ENCODE measurements around the gene EGFL8. TPM values are rescaled to one million over a fixed set of nuclear protein-coding genes. Genes with fewer than 3 reads are reported as not detected.
"Not testable (repeated sequence)": the region's sequence is repeated elsewhere in the genome, so short reads cannot be mapped to it uniquely, and the experiment has no call there.

The EGFL8 gene
- total and polyA plus RNA-seq, 2 donors (not counting 3 experiments of a cell fraction or from before 2014, with no cell fraction given) = 9.0 to 12.6 TPM

- Histone ChIP-seq H3K9me1 (replicated peaks; ENCODE audit: control insufficient read depth, extremely low read depth, insufficient read depth, low read length) (no peaks in the 10 kb centered on the region), H4K20me1 (replicated peaks; ENCODE audit: control insufficient read depth, extremely low read depth, insufficient read depth, low read length) (no peaks in the 10 kb centered on the region), H3K4me3 (replicated peaks in 1 of 3; ENCODE audit: insufficient read depth in 1 of 3, low read depth in 1 of 3, low read length in 3 of 3) (peak within 1 kb of the TSS in 2 of 3 experiments; percentile 15 to 17), H3K9me3 (replicated peaks; ENCODE audit: control insufficient read depth, insufficient read depth, low read length) (no peaks in the 10 kb centered on the region), H3K4me1 (ENCODE audit: control insufficient read depth, extremely low read depth, insufficient read depth, low read length) (peaks cover 50% of the 10 kb centered on the region), H3K4me2 (ENCODE audit: insufficient read depth, low read length) (peak within 1 kb of the TSS; percentile 76), H3K36me3 (ENCODE audit: control insufficient read depth in 2 of 2, extremely low read depth in 1 of 2, insufficient read depth in 2 of 2, low read length in 2 of 2) (peaks cover 0 to 5% of the 10 kb centered on the region in 2 experiments), H3K79me2 (ENCODE audit: control insufficient read depth, insufficient read depth, low read length) (peaks cover 22% of the 10 kb centered on the region), H2AFZ (ENCODE audit: low read depth, low read length) (peak within 1 kb of the TSS; percentile 53), H3K27ac (ENCODE audit: insufficient read depth, low read depth, low read length) (peak within 1 kb of the TSS; percentile 78), H3K27me3 (ENCODE audit: control insufficient read depth in 2 of 2, insufficient read depth in 2 of 2, low read length in 2 of 2) (no peaks in the 10 kb centered on the region), H3K9ac (replicated peaks; ENCODE audit: extremely low read depth, insufficient read depth, low read length) (peak within 1 kb of the TSS; percentile 64)
- no peak for TF ChIP-seq GATA2 (IDR thresholded peaks at IDR 0.05; ENCODE audit: insufficient read depth, insufficient read length, low read depth, low read length)
- peak; percentile 62 for TF ChIP-seq POLR2A (IDR thresholded peaks at IDR 0.05; ENCODE audit: low read depth, low read length)
- TF ChIP-seq MYC (IDR thresholded peaks at IDR 0.05; ENCODE audit: low read depth, low read length) = no peak
- peak; percentile 44 for TF ChIP-seq POLR2AphosphoS5 (IDR thresholded peaks at IDR 0.05; ENCODE audit: insufficient read depth, low read depth, low read length)
- TF ChIP-seq CTCF (IDR thresholded peaks at IDR 0.05; ENCODE audit: extremely low read depth in 1 of 2, insufficient read depth in 1 of 2, low read depth in 1 of 2, low read length in 2 of 2) = no peak
- TF ChIP-seq JUN (IDR thresholded peaks at IDR 0.05; ENCODE audit: borderline replicate concordance, insufficient read depth, insufficient read length, low read depth) = no peak
- TF ChIP-seq FOS (IDR thresholded peaks at IDR 0.05; ENCODE audit: borderline replicate concordance, insufficient read depth, low read length) = no peak
- TF ChIP-seq MAX (IDR thresholded peaks at IDR 0.05; ENCODE audit: insufficient read depth, insufficient read length) = no peak
- TF ChIP-seq EZH2 (IDR thresholded peaks at IDR 0.05; ENCODE audit: borderline replicate concordance, low read depth, low read length, severe bottlenecking) = no peak
- dilution Hi-C loops (cut with MboI; ENCODE audit: extremely low pct_ligation_motif_present, low sequenced_read_pairs) (no loop called here), intact Hi-C loops (cut with micrococcal nuclease) (loop anchor here (10.0 kb wide), 2 partner anchors 148 to 528 kb away; partner anchors contain the start of genes C6orf47, CSNK2B, GPANK1 and LY6G5B)
- DNase-seq (ENCODE audit: low read depth, low spot score) = peak; percentile 57
- CTCF ChIA-PET = interaction anchor here (0.7 to 1.3 kb wide), 5 partner anchors 13 to 77 kb away, joined by 3 to 9 read pairs (median 3); partner anchors contain the start of gene FKBPL
- BruUV-seq (replicated peaks) = no TSS peak
- FAIRE-seq = peak; percentile 72
- POLR2A ChIA-PET = no interaction called here
These were observed 28.2 kb downstream of the EGFL8 start, which contains the start of gene GPSM3 for GRCh38 chr6:32192608-32193039. TSS of gene GPSM3 (minus strand) at chr6:32192643. CDS start at chr6:32192513, 130 bp downstream.

- intact Hi-C loops (cut with micrococcal nuclease) = loop anchor here (10.0 kb wide), 2 partner anchors 148 to 528 kb away; partner anchors contain the start of genes C6orf47, CSNK2B, GPANK1 and LY6G5B
- H3K9me1 ChIP-seq (replicated peaks; ENCODE audit: control insufficient read depth, extremely low read depth, insufficient read depth, low read length); H4K20me1 ChIP-seq (replicated peaks; ENCODE audit: control insufficient read depth, extremely low read depth, insufficient read depth, low read length); POLR2A ChIA-PET; DNase-seq (ENCODE audit: low read depth, low spot score); dilution Hi-C loops (cut with MboI; ENCODE audit: extremely low pct_ligation_motif_present, low sequenced_read_pairs); H3K9me3 ChIP-seq (replicated peaks; ENCODE audit: control insufficient read depth, insufficient read depth, low read length); H3K36me3 ChIP-seq (ENCODE audit: control insufficient read depth in 2 of 2, extremely low read depth in 1 of 2, insufficient read depth in 2 of 2, low read length in 2 of 2); FAIRE-seq; BruUV-seq (replicated peaks); H3K27me3 ChIP-seq (ENCODE audit: control insufficient read depth in 2 of 2, insufficient read depth in 2 of 2, low read length in 2 of 2): not testable (repeated sequence)
- Histone ChIP-seq H3K4me3 (replicated peaks in 1 of 3; ENCODE audit: insufficient read depth in 1 of 3, low read depth in 1 of 3, low read length in 3 of 3) (peak overlapping the region in 1 of 3 experiments; percentile 17), H3K27ac (ENCODE audit: insufficient read depth, low read depth, low read length) (peak overlapping the region; percentile 78), H2AFZ (ENCODE audit: low read depth, low read length) (peak overlapping the region; percentile 53), H3K4me2 (ENCODE audit: insufficient read depth, low read length) (peak overlapping the region; percentile 76), H3K4me1 (ENCODE audit: control insufficient read depth, extremely low read depth, insufficient read depth, low read length) (peaks cover 49% of the 10 kb centered on the region), H3K9ac (replicated peaks; ENCODE audit: extremely low read depth, insufficient read depth, low read length) (peak overlapping the region; percentile 64), H3K79me2 (ENCODE audit: control insufficient read depth, insufficient read depth, low read length) (peaks cover 19% of the 10 kb centered on the region)
- CTCF ChIA-PET = interaction anchor here (0.7 to 1.3 kb wide), 5 partner anchors 14 to 78 kb away, joined by 3 to 9 read pairs (median 3); partner anchors contain the start of gene FKBPL
These were observed 28.7 kb downstream of the EGFL8 start for GRCh38 chr6:32193096-32193495.

All from endothelial cell of umbilical vein (primary cell).